Gastrocnemius medialis (tissue), 4 donors: ENCODE measurements around the gene ELK4. TPM values are rescaled to one million over a fixed set of nuclear protein-coding genes. Genes with fewer than 3 reads are reported as not detected.

Source experiments
- ATAC-seq, 2 donors: fragments of 150-250 bp; one replicate each; pipeline ENCODE4 v1.9.1; 2016
- DNase-seq, 2 donors: peaks; one replicate each; pipeline ENCODE4 v3.0.0-alpha.2; 2019
- H3K27ac ChIP-seq, 4 donors: fragments of 200-600 bp; sonication (generic); 1 replicate in 1 of 4; 2 replicates in 3 of 4; pipeline ENCODE4 v1.5.1; 2016 to 2018; ENCODE audit warnings: mild to moderate bottlenecking in 2 of 4, moderate library complexity in 1 of 4
- H3K27me3 ChIP-seq, 3 donors: fragments of 200-600 bp; sonication (generic) in 2 of 3; 1 replicate in 1 of 3; 2 replicates in 2 of 3; pipeline versions ENCODE4 v1.5.1 to v1.6.0; 2016 to 2019; ENCODE audit warnings: mild to moderate bottlenecking in 1 of 3, moderate library complexity in 1 of 3
- H3K36me3 ChIP-seq, 2 donors: fragments of 200-600 bp; sonication (generic) in 1 of 2; one replicate each; pipeline ENCODE4 v1.5.1; 2017 to 2018
- H3K4me1 ChIP-seq, 2 donors: fragments of 200-600 bp; sonication (generic) in 1 of 2; one replicate each; pipeline ENCODE4 v1.5.1; 2016 to 2017; ENCODE audit warnings: mild to moderate bottlenecking in 2 of 2
- H3K4me3 ChIP-seq, 4 donors: fragments of 200-600 bp; sonication (generic) in 3 of 4; 1 replicate in 1 of 4; 2 replicates in 3 of 4; pipeline ENCODE4 v1.5.1; 2016 to 2019; ENCODE audit warnings: mild to moderate bottlenecking in 2 of 4
- H3K9me3 ChIP-seq, 3 donors: fragments of 200-600 bp; sonication (generic) in 2 of 3; 1 replicate in 1 of 3; 2 replicates in 2 of 3; pipeline ENCODE4 v1.5.1; 2016 to 2019
- CTCF ChIP-seq, 5 experiments: fragments of 450-650 bp in 3 of 5; fragments of 200-600 bp in 2 of 5; sonication (generic) in 2 of 5; IDR thresholded peaks in 4 of 5; conservative IDR thresholded peaks in 1 of 5; 1 replicate in 4 of 5; 2 replicates in 1 of 5; pipeline ENCODE4 v1.5.1; 2016 to 2019; ENCODE audit warnings: antibody characterized with exemption in 5 of 5, mild to moderate bottlenecking in 3 of 5, moderate library complexity in 3 of 5
- POLR2A ChIP-seq, 2 donors: fragments of 450-650 bp; IDR thresholded peaks; one replicate each; pipeline ENCODE4 v1.6.1; 2017; ENCODE audit warnings: antibody characterized with exemption in 2 of 2, mild to moderate bottlenecking in 2 of 2, moderate library complexity in 2 of 2
- in situ Hi-C, 4 donors: fragments of 200-750 bp; cut with MboI; loops; one replicate each; pipeline versions ENCODE4 v1.15.0 to v1.8.0; 2017; ENCODE audit warnings: low sequenced_read_pairs in 4 of 4
- intact Hi-C: fragments of 100-400 bp; cut with DNase I; formaldehyde crosslinking; loops from one replicate; pipeline ENCODE4 v1.15.1; 2023; ENCODE audit warnings: low total_unique reads
- total RNA-seq, 4 donors: library from RNA; depleted of rRNA; stranded (reverse); fragments of >200 nt; gene quantifications; one replicate each; pipeline versions ENCODE4 v1.1.0 to v1.2.3, GENCODE V29; 2016

The ELK4 gene
- total RNA-seq, 4 donors from 2014 or later, result 17.3 to 24.2 (median 20.1) TPM

GRCh38 chr1:205630651-205631009 is 1.2 kb downstream of the ELK4 start:
- intact Hi-C loops, result no loop called here
- Histone ChIP-seq H3K4me1 (peaks cover 38 to 49% of the 10 kb centered on the region in 2 donors), H3K36me3 (no peaks in the 10 kb centered on the region), H3K4me3 (peak overlapping the region; percentile 65 to 90 (median 78)), H3K9me3 (no peaks in the 10 kb centered on the region), H3K27ac (peak overlapping the region; percentile 93 to 97 (median 96)), H3K27me3 (no peaks in the 10 kb centered on the region)
- TF ChIP-seq CTCF (IDR thresholded peaks at IDR 0.05 in 4 of 5, conservative IDR thresholded peaks at IDR 0.05 in 1 of 5) (no peak), POLR2A (IDR thresholded peaks at IDR 0.05) (no peak)
- DNase-seq (no peak), ATAC-seq (no peak)
- in situ Hi-C loops, result no loop called here

- TF ChIP-seq CTCF (IDR thresholded peaks at IDR 0.05 in 4 of 5, conservative IDR thresholded peaks at IDR 0.05 in 1 of 5) (no peak), POLR2A (IDR thresholded peaks at IDR 0.05) (no peak)
- peak overlapping the region; percentile 65 to 90 (median 78) for H3K4me3 ChIP-seq
- intact Hi-C loops (no loop called here), in situ Hi-C loops (no loop called here)
- H3K4me1 ChIP-seq, result peaks cover 38 to 49% of the 10 kb centered on the region in 2 donors
- no peaks in the 10 kb centered on the region for H3K36me3 ChIP-seq
- no peak for ATAC-seq
- H3K27me3 ChIP-seq, result no peaks in the 10 kb centered on the region
- H3K9me3 ChIP-seq, result no peaks in the 10 kb centered on the region
- peak overlapping the region; percentile 93 to 97 (median 96) for H3K27ac ChIP-seq
- DNase-seq, result no peak
These were observed 1.6 kb downstream of the ELK4 start for GRCh38 chr1:205630241-205630640.

GRCh38 chr1:205629751-205630150 is 2.1 kb downstream of the ELK4 start:
- Histone ChIP-seq H3K9me3 (no peaks in the 10 kb centered on the region), H3K4me1 (peaks cover 38 to 49% of the 10 kb centered on the region in 2 donors), H3K36me3 (no peaks in the 10 kb centered on the region), H3K27ac (peak overlapping the region in 3 of 4 donors; percentile 95 to 97 (median 97)), H3K4me3 (no peak overlapping the region), H3K27me3 (no peaks in the 10 kb centered on the region)
- intact Hi-C loops, result no loop called here
- in situ Hi-C loops, result no loop called here
- DNase-seq (no peak), ATAC-seq (no peak)
- TF ChIP-seq POLR2A (IDR thresholded peaks at IDR 0.05) (no peak), CTCF (IDR thresholded peaks at IDR 0.05 in 4 of 5, conservative IDR thresholded peaks at IDR 0.05 in 1 of 5) (no peak)

GRCh38 chr1:205627956-205628355 is 3.9 kb downstream of the ELK4 start:
- DNase-seq (no peak), ATAC-seq (no peak)
- no peak for TF ChIP-seq CTCF (IDR thresholded peaks at IDR 0.05 in 4 of 5, conservative IDR thresholded peaks at IDR 0.05 in 1 of 5)
- no peak for TF ChIP-seq POLR2A (IDR thresholded peaks at IDR 0.05)
- Histone ChIP-seq H3K4me3 (no peak overlapping the region), H3K36me3 (peaks cover 0 to 5% of the 10 kb centered on the region in 2 donors), H3K9me3 (no peaks in the 10 kb centered on the region), H3K27ac (no peak overlapping the region), H3K4me1 (peaks cover 34 to 38% of the 10 kb centered on the region in 2 donors), H3K27me3 (no peaks in the 10 kb centered on the region)
- intact Hi-C loops, result no loop called here
- in situ Hi-C loops, result no loop called here

- H3K4me3 ChIP-seq, result no peak overlapping the region
- H3K9me3 ChIP-seq, result no peaks in the 10 kb centered on the region
- TF ChIP-seq CTCF (IDR thresholded peaks at IDR 0.05 in 4 of 5, conservative IDR thresholded peaks at IDR 0.05 in 1 of 5) (no peak), POLR2A (IDR thresholded peaks at IDR 0.05) (no peak)
- H3K27ac ChIP-seq, result peak overlapping the region in 1 of 4 donors; percentile 2
- in situ Hi-C loops (no loop called here), intact Hi-C loops (no loop called here)
- peaks cover 27 to 34% of the 10 kb centered on the region in 2 donors for H3K4me1 ChIP-seq
- peaks cover 0 to 21% of the 10 kb centered on the region in 2 donors for H3K36me3 ChIP-seq
- H3K27me3 ChIP-seq, result no peaks in the 10 kb centered on the region
- DNase-seq (no peak), ATAC-seq (no peak)
These were observed 5.6 kb downstream of the ELK4 start for GRCh38 chr1:205626216-205626615.
